Measurements from ENCODE around the gene SSH2. TPM values are rescaled to one million over a fixed set of nuclear protein-coding genes. Genes with fewer than 3 reads are reported as not detected.

SSH2 gene
- total RNA-seq, 2 donors from 2014 or later = 36.1 to 36.8 TPM

DNA sequence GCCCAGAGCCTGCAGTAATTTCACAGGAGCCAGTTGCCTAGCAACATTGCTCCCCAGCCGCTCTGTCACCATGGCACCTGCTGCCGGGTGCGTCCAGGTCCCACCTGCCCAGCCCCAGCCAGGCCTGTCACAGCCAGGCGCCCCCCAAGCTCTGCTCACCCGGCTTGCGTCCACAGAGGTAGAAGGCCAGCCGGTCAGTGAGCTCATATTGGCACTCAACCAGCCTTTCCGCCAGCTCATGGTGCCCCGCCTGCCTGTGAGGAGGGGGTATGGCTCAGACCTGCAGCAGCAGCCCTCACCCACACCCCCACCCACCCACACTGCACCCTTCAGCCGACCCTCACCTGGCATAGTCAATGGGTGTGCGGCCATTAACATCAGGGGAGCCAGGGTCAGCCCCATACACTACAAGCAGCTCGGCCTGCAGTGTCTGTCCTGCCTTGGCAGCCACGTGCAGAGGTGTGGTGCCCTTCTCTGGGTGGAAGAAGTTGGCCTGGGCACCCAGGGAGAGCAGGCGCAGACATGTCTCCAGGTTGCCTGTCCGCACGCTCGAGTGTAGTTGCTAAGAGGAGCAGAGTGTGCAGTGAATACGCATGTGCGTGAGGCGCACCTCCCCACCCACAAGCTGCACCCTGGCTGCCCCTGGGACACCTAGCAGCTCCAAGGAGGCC lies 348.3 kb downstream of the SSH2 start:
- Histone ChIP-seq H3K27ac (no peak overlapping the region), H3K36me3 (peaks cover 66% of the 10 kb centered on the region), H3K4me1 (peaks cover 0 to 58% of the 10 kb centered on the region in 2 donors), H3K9me3 (no peaks in the 10 kb centered on the region), H3K27me3 (no peaks in the 10 kb centered on the region), H3K4me3 (no peak overlapping the region)
- TF ChIP-seq, protein P1, sequence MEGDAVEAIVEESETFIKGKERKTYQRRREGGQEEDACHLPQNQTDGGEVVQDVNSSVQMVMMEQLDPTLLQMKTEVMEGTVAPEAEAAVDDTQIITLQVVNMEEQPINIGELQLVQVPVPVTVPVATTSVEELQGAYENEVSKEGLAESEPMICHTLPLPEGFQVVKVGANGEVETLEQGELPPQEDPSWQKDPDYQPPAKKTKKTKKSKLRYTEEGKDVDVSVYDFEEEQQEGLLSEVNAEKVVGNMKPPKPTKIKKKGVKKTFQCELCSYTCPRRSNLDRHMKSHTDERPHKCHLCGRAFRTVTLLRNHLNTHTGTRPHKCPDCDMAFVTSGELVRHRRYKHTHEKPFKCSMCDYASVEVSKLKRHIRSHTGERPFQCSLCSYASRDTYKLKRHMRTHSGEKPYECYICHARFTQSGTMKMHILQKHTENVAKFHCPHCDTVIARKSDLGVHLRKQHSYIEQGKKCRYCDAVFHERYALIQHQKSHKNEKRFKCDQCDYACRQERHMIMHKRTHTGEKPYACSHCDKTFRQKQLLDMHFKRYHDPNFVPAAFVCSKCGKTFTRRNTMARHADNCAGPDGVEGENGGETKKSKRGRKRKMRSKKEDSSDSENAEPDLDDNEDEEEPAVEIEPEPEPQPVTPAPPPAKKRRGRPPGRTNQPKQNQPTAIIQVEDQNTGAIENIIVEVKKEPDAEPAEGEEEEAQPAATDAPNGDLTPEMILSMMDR (IDR thresholded peaks at IDR 0.05) = no peak
- DNase-seq (ENCODE audit: low spot score) = no peak

DNA sequence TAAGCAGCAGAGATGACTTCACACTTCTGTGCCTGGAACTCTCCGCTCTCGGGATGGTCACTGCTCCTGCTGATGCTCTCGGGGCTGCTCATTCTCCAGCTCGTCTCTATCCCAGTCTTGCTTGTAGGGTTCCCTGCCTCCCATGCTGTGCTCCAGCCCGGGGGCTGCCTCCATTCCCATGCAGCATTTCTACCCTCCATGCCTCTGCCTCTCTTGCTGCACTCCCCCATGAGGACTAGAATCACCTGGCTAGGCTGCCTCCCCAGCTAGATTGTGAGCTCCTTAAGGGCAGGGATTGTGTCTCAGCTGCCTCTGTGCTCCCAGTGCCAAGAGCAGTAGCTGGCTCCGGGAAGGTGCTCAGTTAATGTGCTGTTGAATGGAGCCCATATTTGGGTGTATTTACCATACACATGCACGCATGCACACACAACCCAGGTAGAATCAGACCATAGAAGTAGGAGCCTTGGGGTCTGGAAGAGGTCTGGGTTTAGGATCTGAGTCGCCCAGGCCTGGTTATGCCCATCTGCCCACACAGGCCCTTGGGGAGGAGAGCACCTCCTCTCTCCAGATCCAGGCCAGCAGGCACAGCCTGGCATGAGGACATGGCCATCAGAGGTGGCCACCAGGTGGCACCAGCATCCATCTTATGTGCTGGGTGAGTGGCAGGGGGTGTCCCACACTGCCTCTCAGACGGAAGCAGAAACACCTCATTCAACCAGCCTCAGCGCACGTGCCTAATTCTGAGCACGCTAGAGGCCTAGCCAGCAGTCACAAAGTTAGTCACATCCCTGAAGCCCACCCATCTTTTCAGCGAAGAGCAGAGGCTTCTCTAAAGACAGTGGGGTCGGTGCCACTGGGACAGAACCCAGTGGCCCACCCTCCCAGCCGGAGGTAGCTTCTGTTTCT lies 349.9 kb downstream of the SSH2 start:
- H3K27ac ChIP-seq = no peak overlapping the region
- peak; percentile 88 for DNase-seq (ENCODE audit: low spot score)
- no peaks in the 10 kb centered on the region for H3K27me3 ChIP-seq
- H3K4me1 ChIP-seq = peaks cover 0 to 42% of the 10 kb centered on the region in 2 donors
- H3K9me3 ChIP-seq = no peaks in the 10 kb centered on the region
- peaks cover 82% of the 10 kb centered on the region for H3K36me3 ChIP-seq
- TF ChIP-seq, protein P1 (IDR thresholded peaks at IDR 0.05) = peak; percentile 72 to 91
- H3K4me3 ChIP-seq = no peak overlapping the region

DNA sequence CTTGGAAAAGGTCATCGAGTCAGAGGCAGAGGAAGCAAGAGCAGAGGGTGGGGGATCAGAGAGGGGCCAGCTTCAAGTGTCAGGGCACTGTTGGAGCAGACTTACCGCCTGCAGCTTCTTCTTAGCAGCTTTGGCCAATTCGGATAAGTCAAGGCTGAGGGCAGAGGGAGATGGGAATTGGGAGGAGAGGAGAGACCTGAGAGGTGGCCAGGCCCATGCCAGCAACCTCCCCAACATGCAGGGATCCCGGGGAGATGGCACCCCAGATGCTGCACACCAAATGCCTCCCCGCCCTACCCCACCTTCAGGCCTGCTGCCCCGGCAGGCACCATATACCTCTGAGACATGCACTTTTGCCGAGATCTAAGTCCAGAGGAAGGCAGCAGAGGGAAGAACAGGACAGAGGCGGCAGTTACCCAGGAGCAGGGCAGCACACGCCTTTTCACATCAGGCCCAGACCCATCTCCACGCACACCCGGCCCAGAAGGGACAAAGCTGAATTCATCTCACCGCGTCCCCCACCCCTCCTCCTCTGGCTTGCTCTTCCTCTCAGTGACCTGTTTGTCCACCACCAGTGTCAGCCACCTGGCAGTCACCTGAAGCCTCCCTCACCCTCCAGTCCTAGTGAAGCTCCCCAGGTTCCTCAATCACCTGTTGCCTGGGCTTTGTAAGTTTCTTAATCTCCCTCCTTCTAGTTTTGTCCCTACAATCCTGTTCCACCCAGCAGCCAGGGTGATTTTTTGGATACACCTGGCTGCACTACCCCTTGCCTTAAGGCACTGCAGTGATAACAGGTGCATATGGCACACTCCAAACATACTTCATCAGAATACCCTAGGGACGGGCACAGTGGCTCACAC lies 351.2 kb downstream of the SSH2 start:
- no peaks in the 10 kb centered on the region for H3K9me3 ChIP-seq
- no peak for DNase-seq (ENCODE audit: low spot score)
- no peak overlapping the region for H3K27ac ChIP-seq
- H3K27me3 ChIP-seq = no peaks in the 10 kb centered on the region
- TF ChIP-seq, protein P1 (IDR thresholded peaks at IDR 0.05) = no peak
- H3K4me1 ChIP-seq = peaks cover 0 to 29% of the 10 kb centered on the region in 2 donors
- peaks cover 94% of the 10 kb centered on the region for H3K36me3 ChIP-seq
- no peak overlapping the region for H3K4me3 ChIP-seq

DNA sequence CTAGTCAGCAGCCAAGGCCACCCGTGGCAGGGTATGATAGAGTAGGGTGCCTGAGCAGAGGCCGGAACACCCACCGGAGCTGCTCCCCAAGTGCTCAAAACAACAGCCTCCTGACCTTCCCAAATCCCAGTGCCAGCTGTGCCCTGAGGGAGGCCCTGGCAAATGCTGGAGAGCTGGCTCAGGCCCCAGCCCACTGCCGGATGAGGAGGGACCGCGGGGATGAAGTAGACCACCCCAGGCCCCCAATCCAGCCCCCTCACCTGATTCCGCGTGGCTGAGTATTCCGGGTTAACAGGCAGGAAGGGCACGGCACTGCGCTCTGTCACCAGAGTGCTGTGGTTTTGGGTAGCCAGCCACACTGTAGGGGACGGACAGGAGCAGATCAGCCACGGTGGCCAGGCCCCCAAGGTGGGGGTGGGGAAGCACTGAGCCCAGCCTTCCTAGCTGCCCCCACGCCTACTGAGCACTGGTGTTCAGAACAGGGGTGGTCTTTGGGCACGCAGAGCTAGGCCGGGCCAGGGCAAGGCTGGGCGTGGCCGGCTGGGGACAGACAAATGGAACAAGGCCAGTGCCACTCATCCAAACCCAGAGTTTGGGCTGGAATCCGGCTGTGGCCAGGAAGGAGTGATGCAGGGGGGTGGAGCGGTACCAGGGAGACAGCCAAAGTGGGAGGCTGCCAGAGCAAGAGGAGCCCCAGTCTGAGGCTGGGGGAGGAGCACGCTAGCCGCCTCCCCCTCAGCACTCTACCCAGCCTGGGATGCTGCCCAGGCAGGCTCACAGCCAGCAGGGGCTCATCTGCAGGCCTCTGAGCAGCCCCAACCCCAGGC lies 352.4 kb downstream of the SSH2 start:
- no peak for DNase-seq (ENCODE audit: low spot score)
- TF ChIP-seq, protein P1 (IDR thresholded peaks at IDR 0.05) = no peak
- Histone ChIP-seq H3K9me3 (no peaks in the 10 kb centered on the region), H3K36me3 (peaks cover 88% of the 10 kb centered on the region), H3K27ac (peak overlapping the region; percentile 16 to 29), H3K27me3 (no peaks in the 10 kb centered on the region), H3K4me1 (peaks cover 0 to 27% of the 10 kb centered on the region in 2 donors), H3K4me3 (no peak overlapping the region)

DNA sequence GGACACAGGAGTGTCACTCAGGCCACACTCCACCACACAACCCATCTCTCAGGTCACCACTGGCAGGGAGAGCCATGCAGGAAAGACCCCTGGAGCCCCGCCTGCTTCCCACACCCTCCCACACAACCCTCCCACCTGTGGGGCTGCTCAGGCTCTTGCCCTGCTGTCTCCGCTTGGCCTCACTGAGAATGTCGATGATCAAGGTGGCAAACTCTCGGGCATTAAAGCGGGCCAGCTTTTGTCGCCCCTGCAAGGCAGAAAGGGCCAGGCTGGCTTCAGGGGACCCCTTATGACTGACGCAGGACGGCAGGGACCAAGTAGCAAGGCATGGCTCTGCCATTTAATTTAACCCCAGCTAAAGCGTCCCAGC lies 353.0 kb downstream of the SSH2 start:
- Histone ChIP-seq H3K4me1 (peaks cover 0 to 33% of the 10 kb centered on the region in 2 donors), H3K27me3 (no peaks in the 10 kb centered on the region), H3K36me3 (peaks cover 82% of the 10 kb centered on the region), H3K4me3 (no peak overlapping the region), H3K9me3 (no peaks in the 10 kb centered on the region), H3K27ac (peak overlapping the region in 1 of 2 donors; percentile 16)
- TF ChIP-seq, protein P1 (IDR thresholded peaks at IDR 0.05) = no peak
- no peak for DNase-seq (ENCODE audit: low spot score)

Data from right atrium auricular region (tissue), 2 donors.